Tibial artery (tissue), 4 donors: ENCODE measurements around the gene ZSCAN22.

Experiments
- DNase-seq, 2 donors: peaks; one replicate each; pipeline ENCODE4 v3.0.0-alpha.2; 2019
- H3K27ac ChIP-seq, 2 donors: fragments of 200-600 bp; sonication (generic) in 1 of 2; 1 replicate in 1 of 2; 2 replicates in 1 of 2; pipeline ENCODE4 v1.5.1; 2018 to 2019; ENCODE audit warnings: mild to moderate bottlenecking in 1 of 2
- H3K27me3 ChIP-seq, 2 donors: fragments of 200-600 bp; sonication (generic) in 1 of 2; one replicate each; pipeline versions ENCODE4 v1.5.1 to v1.6.0; 2016 to 2019
- H3K36me3 ChIP-seq, 3 donors: fragments of 200-600 bp; sonication (generic) in 2 of 3; one replicate each; pipeline ENCODE4 v1.5.1; 2016 to 2019; ENCODE audit warnings: mild to moderate bottlenecking in 2 of 3
- H3K4me1 ChIP-seq, 4 donors: fragments of 200-600 bp; sonication (generic) in 2 of 4; 1 replicate in 3 of 4; 2 replicates in 1 of 4; pipeline ENCODE4 v1.5.1; 2016 to 2019
- H3K4me3 ChIP-seq, 2 donors: fragments of 200-600 bp; sonication (generic) in 1 of 2; 1 replicate in 1 of 2; 2 replicates in 1 of 2; pipeline ENCODE4 v1.5.1; 2018 to 2019; ENCODE audit warnings: mild to moderate bottlenecking in 2 of 2
- H3K9me3 ChIP-seq, 3 donors: fragments of 200-600 bp; sonication (generic) in 1 of 3; one replicate each; pipeline ENCODE4 v1.5.1; 2016 to 2019
- intact Hi-C: fragments of 100-400 bp; cut with DNase I; formaldehyde crosslinking; loops from one replicate; pipeline ENCODE4 v1.15.0; 2023; ENCODE audit warnings: low total_unique reads
- TF ChIP-seq, protein P1 (sequence below), 2 experiments: fragments of 200-600 bp in 1 of 2; fragments of 450-650 bp in 1 of 2; IDR thresholded peaks; one replicate each; pipeline ENCODE4 v1.5.1; 2017 to 2019; ENCODE audit warnings: antibody characterized with exemption in 2 of 2, mild to moderate bottlenecking in 1 of 2, moderate library complexity in 1 of 2

ZSCAN22 gene

DNA sequence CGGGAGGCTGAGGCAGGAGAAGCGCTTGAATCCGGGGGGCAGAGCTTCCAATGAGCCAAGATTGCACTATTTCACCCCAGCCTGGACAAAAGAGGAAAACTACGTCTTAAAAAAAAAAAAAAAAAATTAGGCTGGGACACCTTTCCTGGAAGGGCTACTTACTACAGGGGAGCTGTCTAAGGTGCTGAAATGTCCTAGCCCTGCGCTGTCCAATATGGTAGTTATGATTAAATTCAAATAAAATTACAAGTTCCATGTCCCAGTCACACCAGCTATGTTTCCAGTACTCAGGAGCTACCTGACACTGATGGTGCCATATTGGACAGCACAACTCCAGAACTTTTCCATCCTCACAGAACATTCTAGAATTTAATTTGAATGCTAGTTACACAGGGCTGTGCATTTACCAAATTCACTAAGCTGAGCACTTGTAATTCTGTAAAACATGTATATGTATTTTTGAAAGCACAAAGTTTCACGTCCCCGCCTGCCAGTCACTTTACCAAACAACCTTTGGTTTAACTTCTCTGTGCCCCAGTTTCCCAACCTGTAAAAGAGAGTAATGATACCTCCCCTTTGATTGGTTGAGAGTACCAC, 9.2 kb upstream of the ZSCAN22 start:
- Histone ChIP-seq H3K4me3 (no peak overlapping the region), H3K36me3 (peaks cover 26 to 63% (median 54%) of the 10 kb centered on the region in 3 donors)
- TF ChIP-seq, protein P1, sequence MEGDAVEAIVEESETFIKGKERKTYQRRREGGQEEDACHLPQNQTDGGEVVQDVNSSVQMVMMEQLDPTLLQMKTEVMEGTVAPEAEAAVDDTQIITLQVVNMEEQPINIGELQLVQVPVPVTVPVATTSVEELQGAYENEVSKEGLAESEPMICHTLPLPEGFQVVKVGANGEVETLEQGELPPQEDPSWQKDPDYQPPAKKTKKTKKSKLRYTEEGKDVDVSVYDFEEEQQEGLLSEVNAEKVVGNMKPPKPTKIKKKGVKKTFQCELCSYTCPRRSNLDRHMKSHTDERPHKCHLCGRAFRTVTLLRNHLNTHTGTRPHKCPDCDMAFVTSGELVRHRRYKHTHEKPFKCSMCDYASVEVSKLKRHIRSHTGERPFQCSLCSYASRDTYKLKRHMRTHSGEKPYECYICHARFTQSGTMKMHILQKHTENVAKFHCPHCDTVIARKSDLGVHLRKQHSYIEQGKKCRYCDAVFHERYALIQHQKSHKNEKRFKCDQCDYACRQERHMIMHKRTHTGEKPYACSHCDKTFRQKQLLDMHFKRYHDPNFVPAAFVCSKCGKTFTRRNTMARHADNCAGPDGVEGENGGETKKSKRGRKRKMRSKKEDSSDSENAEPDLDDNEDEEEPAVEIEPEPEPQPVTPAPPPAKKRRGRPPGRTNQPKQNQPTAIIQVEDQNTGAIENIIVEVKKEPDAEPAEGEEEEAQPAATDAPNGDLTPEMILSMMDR (IDR thresholded peaks at IDR 0.05): no peak

DNA sequence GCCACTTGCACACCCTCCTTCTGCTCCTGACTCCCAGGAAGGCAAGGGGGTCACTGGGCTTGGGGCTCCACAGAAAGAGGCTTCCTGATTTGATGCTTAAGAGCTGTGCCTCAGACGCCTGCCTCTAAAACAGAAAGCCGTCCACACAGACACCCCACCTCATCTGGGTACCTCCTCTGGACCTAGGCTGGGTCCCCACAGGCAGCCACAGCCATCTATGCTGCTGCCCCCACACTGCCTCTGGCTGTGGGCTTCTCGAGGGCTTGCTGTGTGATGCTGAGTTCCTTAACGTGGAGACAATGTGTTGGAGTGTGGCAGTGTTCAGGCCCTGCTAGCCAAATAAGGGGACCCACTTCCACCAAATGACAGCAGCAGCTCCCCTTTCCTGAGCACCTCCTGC, 8.5 kb upstream of the ZSCAN22 start:
- H3K27me3 ChIP-seq: no peaks in the 10 kb centered on the region
- intact Hi-C loops: no loop called here
- no peak for DNase-seq
- TF ChIP-seq, protein P1 (IDR thresholded peaks at IDR 0.05): no peak
- H3K36me3 ChIP-seq: peaks cover 19 to 61% (median 47%) of the 10 kb centered on the region in 3 donors
- H3K4me1 ChIP-seq: no peaks in the 10 kb centered on the region
- H3K4me3 ChIP-seq: no peak overlapping the region
- no peaks in the 10 kb centered on the region for H3K9me3 ChIP-seq
- no peak overlapping the region for H3K27ac ChIP-seq

More for the DNA sequence above, 9.2 kb upstream of the ZSCAN22 start:
- H3K27ac ChIP-seq: no peak overlapping the region
- intact Hi-C loops: no loop called here
- H3K27me3 ChIP-seq: no peaks in the 10 kb centered on the region
- H3K9me3 ChIP-seq: no peaks in the 10 kb centered on the region
- H3K4me1 ChIP-seq: no peaks in the 10 kb centered on the region
- DNase-seq: no peak

DNA sequence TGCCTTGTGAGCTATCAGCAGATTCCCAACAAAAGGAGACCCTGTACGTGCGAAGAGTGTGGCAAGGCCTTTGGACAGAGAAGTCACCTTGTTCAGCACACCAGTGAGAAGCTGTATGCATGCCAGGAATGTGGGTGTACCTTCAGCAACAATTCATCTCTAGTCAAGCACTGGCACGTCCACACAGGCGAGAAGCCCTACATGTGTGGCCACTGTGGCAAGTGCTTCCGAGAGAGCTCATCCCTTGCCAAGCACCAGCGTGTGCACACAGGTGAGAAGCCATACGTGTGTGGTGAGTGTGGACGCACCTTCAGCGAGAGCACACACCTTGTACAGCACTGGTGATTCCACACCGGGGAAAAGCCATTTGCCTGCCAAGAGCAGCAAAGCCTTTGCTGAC, 7.6 kb upstream of the ZSCAN22 start:
- DNase-seq: no peak
- H3K4me1 ChIP-seq: no peaks in the 10 kb centered on the region
- intact Hi-C loops: no loop called here
- TF ChIP-seq, protein P1 (IDR thresholded peaks at IDR 0.05): no peak
- H3K36me3 ChIP-seq: peaks cover 10 to 51% (median 38%) of the 10 kb centered on the region in 3 donors
- H3K27ac ChIP-seq: no peak overlapping the region
- H3K9me3 ChIP-seq: no peaks in the 10 kb centered on the region
- H3K4me3 ChIP-seq: no peak overlapping the region
- no peaks in the 10 kb centered on the region for H3K27me3 ChIP-seq

DNA sequence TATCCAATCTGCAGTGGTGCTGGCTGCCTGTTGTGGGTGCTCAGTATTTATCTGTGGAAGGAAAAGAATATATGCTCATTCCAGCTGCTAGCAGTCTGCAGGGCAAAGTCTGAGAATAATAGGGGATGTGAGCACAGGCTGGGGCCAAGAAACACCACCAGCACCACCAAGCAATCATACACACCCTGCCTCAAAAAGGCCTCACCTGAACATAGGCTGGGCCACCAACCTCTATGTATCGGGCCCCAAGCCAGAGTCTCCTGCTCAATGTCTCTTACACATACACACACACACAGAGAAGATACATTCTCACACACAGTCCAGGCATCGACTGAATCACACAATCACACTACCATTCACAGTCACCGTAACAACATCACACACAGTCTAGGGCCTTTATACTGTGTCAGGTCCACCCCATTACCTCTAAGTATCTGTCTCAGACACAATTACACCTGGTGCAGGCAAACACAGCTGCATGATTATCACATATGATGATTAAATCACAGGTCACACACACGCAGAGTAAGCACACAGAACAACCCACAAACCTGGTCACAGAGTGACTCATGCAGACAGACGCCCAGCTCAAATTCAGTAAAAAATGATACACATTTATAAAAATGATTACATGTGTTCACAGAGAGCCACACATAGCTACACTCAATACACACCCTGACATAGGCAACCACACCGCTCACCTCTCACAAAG, 1.3 kb upstream of the ZSCAN22 start:
- DNase-seq: no peak
- TF ChIP-seq, protein P1 (IDR thresholded peaks at IDR 0.05): no peak
- intact Hi-C loops: no loop called here
- Histone ChIP-seq H3K4me1 (peaks cover 0 to 31% (median 21%) of the 10 kb centered on the region in 4 donors), H3K4me3 (peak overlapping the region in 1 of 2 donors; percentile 70), H3K36me3 (peaks cover 0 to 16% (median 7%) of the 10 kb centered on the region in 3 donors), H3K27ac (peak overlapping the region in 1 of 2 donors; percentile 94), H3K27me3 (no peaks in the 10 kb centered on the region), H3K9me3 (no peaks in the 10 kb centered on the region)

DNA sequence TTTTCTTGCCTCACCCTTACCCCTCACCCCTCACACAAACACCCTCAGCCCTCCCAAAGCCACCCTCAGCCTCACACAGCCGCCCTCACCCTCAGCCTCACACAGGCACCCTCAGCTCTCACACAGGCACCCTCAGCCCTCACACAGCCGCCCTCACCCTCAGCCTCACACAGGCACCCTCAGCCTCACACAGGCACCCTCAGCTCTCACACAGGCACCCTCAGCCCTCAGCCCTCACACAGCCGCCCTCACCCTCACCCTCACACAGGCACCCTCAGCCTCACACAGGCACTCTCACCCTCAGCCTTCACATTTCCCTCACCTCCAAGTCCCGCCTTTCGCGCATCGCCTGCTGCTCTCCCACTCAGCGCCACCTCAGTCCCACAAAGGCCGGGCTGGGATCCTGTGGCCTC, 287 bp upstream of the ZSCAN22 start:
- Histone ChIP-seq H3K9me3 (no peaks in the 10 kb centered on the region), H3K36me3 (peaks cover 0 to 16% (median 7%) of the 10 kb centered on the region in 3 donors), H3K27ac (peak overlapping the region; percentile 94 to 97), H3K4me1 (peaks cover 0 to 31% (median 21%) of the 10 kb centered on the region in 4 donors), H3K27me3 (no peaks in the 10 kb centered on the region), H3K4me3 (peak overlapping the region; percentile 70 to 90)
- intact Hi-C loops: no loop called here
- TF ChIP-seq, protein P1 (IDR thresholded peaks at IDR 0.05): no peak
- no peak for DNase-seq
